IMR-90 (cell line): Measurements from ENCODE around the gene ELOVL1. TPM values are rescaled to one million over a fixed set of nuclear protein-coding genes. Genes with fewer than 3 reads are reported as not detected.
A peak's percentile ranks its signal among the peaks of the same experiment; 100 is the strongest.

Experiments used
- ATAC-seq: fragments of 200-7000 bp; cut with Tn5 transposase; 2 replicates; pipeline ENCODE4 v1.9.1; 2020; ENCODE audit warnings: low read depth, mild to moderate bottlenecking, moderate library complexity
- BruUV-seq: library from RNA; stranded (reverse); fragments of 400-500 nt; replicated peaks from 2 replicates; lab custom pipeline; 2021; lab: Mats Ljungman, UMichigan
- CTCF ChIA-PET: fragments of 300-600 bp; formaldehyde crosslinking; extraction: SDS; loops from one replicate; lab custom pipeline; 2021; ENCODE audit warnings: antibody characterized with exemption; lab: Yijun Ruan, JAX
- POLR2A ChIA-PET: fragments of 300-600 bp; sonication (Branson Sonifier 250); formaldehyde crosslinking; loops from one replicate; lab custom pipeline; 2022; ENCODE audit warnings: antibody characterized with exemption; ENCODE audit not compliant: unreplicated experiment; lab: Charles Lee
- DNase-seq: peaks from one replicate; pipeline ENCODE4 v3.0.0; 2013
- H2AFZ ChIP-seq: replicated peaks from 2 replicates; pipeline ENCODE3; 2013; ENCODE audit warnings: low read length, mild to moderate bottlenecking; ENCODE audit not compliant: poor library complexity
- H2AK5ac ChIP-seq: 2 replicates; pipeline ENCODE4 v1.6.1; 2013; ENCODE audit warnings: low read depth, low read length, inconsistent platforms
- H2AK9ac ChIP-seq: replicated peaks from 2 replicates; pipeline ENCODE3; 2013; ENCODE audit warnings: mild to moderate bottlenecking, low read depth, low read length, moderate library complexity; ENCODE audit not compliant: poor library complexity
- H2BK120ac ChIP-seq: 2 replicates; pipeline ENCODE4 v1.6.1; 2013; ENCODE audit warnings: low read depth, low read length, inconsistent platforms
- H2BK15ac ChIP-seq: 3 replicates; pipeline ENCODE4 v1.6.1; 2013; ENCODE audit warnings: low read depth, low read length, inconsistent platforms
- H2BK20ac ChIP-seq: 2 replicates; pipeline ENCODE4 v1.6.1; 2013; ENCODE audit warnings: low read depth, mild to moderate bottlenecking, inconsistent platforms, low read length, moderate library complexity
- H2BK5ac ChIP-seq: 2 replicates; pipeline ENCODE4 v1.6.1; 2013; ENCODE audit warnings: mild to moderate bottlenecking, low read depth, low read length, inconsistent platforms; ENCODE audit not compliant: poor library complexity, severe bottlenecking
- H3K14ac ChIP-seq: replicated peaks from 2 replicates; pipeline ENCODE4 v1.6.1; 2013; ENCODE audit warnings: low read depth, low read length, inconsistent platforms
- H3K18ac ChIP-seq: 2 replicates; pipeline ENCODE4 v1.6.1; 2013; ENCODE audit warnings: low read depth, low read length, control low read depth
- H3K23ac ChIP-seq: 2 replicates; pipeline ENCODE4 v1.6.1; 2013; ENCODE audit warnings: low read depth, low read length, inconsistent platforms
- H3K27ac ChIP-seq: 2 replicates; pipeline ENCODE4 v1.5.1; 2013; ENCODE audit warnings: mild to moderate bottlenecking, control low read depth, low read length; ENCODE audit not compliant: insufficient read depth
- H3K27me3 ChIP-seq: 2 replicates; pipeline ENCODE4 v1.6.1; 2013; ENCODE audit warnings: low read length; ENCODE audit not compliant: control insufficient read depth, insufficient read depth
- H3K36me3 ChIP-seq: 2 replicates; pipeline ENCODE4 v1.6.1; 2013; ENCODE audit warnings: low read length, mixed read lengths; ENCODE audit not compliant: control insufficient read depth, insufficient read depth
- H3K4ac ChIP-seq: 2 replicates; pipeline ENCODE4 v1.6.1; 2013; ENCODE audit warnings: low read depth, low read length, inconsistent platforms
- H3K4me1 ChIP-seq: 2 replicates; pipeline ENCODE4 v1.6.1; 2013; ENCODE audit warnings: low read length, mixed read lengths; ENCODE audit not compliant: control insufficient read depth, insufficient read depth
- H3K4me2 ChIP-seq: 2 replicates; pipeline ENCODE4 v1.6.1; 2013; ENCODE audit warnings: low read depth, mild to moderate bottlenecking, control low read depth, low read length, moderate library complexity
- H3K4me3 ChIP-seq: 2 replicates; pipeline ENCODE4 v1.5.1; 2013; ENCODE audit warnings: low read depth, mild to moderate bottlenecking, control low read depth, low read length, moderate library complexity; ENCODE audit not compliant: insufficient read depth
- H3K56ac ChIP-seq: 2 replicates; pipeline ENCODE4 v1.6.1; 2013; ENCODE audit warnings: low read length, inconsistent platforms; ENCODE audit not compliant: insufficient read depth; ENCODE audit errors: extremely low read depth
- H3K79me1 ChIP-seq, 2 experiments: 2 replicates each; pipeline ENCODE4 v1.6.1; 2013; ENCODE audit warnings: low read length in 2 of 2, inconsistent platforms in 1 of 2, low read depth in 1 of 2
- H3K9ac ChIP-seq: 2 replicates; pipeline ENCODE4 v1.6.1; 2013; ENCODE audit warnings: low read depth, low read length, control low read depth
- H3K9me1 ChIP-seq: 2 replicates; pipeline ENCODE4 v1.6.1; 2013; ENCODE audit warnings: low read length, inconsistent platforms; ENCODE audit not compliant: insufficient read depth
- H3K9me3 ChIP-seq: 2 replicates; pipeline ENCODE4 v1.6.1; 2013; ENCODE audit warnings: low read length; ENCODE audit not compliant: control insufficient read depth, insufficient read depth
- H4K20me1 ChIP-seq: 2 replicates; pipeline ENCODE4 v1.6.1; 2013; ENCODE audit warnings: low read length, inconsistent platforms; ENCODE audit not compliant: insufficient read depth
- H4K5ac ChIP-seq: 2 replicates; pipeline ENCODE4 v1.6.1; 2013; ENCODE audit warnings: mild to moderate bottlenecking, low read depth, low read length, control low read depth
- H4K8ac ChIP-seq, 2 experiments: 2 replicates each; pipeline ENCODE4 v1.6.1; 2013; ENCODE audit warnings: low read depth in 2 of 2, low read length in 2 of 2, control low read depth in 1 of 2, inconsistent platforms in 1 of 2
- H4K91ac ChIP-seq: 2 replicates; pipeline ENCODE4 v1.6.1; 2013; ENCODE audit warnings: low read depth, low read length, inconsistent platforms; ENCODE audit not compliant: insufficient read depth
- CHD1 ChIP-seq: IDR thresholded peaks from 2 replicates; pipeline ENCODE4 v1.6.1; 2012; ENCODE audit warnings: low read depth, low read length, improper control_type of control experiment
- FOS ChIP-seq: fragments of 150-350 bp; IDR thresholded peaks from 2 replicates; pipeline ENCODE4 v1.6.1; 2016; ENCODE audit warnings: low read depth, low read length
- MAZ ChIP-seq: IDR thresholded peaks from 2 replicates; pipeline ENCODE4 v1.6.1; 2012; ENCODE audit warnings: low read depth, mild to moderate bottlenecking, low read length, improper control_type of control experiment, moderate library complexity, borderline replicate concordance
- SMC3 ChIP-seq: fragments of 150-350 bp; IDR thresholded peaks from 2 replicates; pipeline ENCODE4 v1.6.1; 2016; ENCODE audit warnings: low read depth, mild to moderate bottlenecking, antibody characterized with exemption, low read length, moderate library complexity
- WGBS, 2 experiments: methylation state at CpG; one replicate each; pipeline versions ENCODE4 v1.1.5 to v1.1.7; 2013; ENCODE audit warnings: missing lambda C conversion rate in 2 of 2; ENCODE audit not compliant: insufficient read length in 1 of 2; ENCODE audit errors: extremely low coverage in 2 of 2; 5-methylcytosine and 5-hydroxymethylcytosine counted together
- dilution Hi-C: fragments of 300-500 bp; cut with HindIII; formaldehyde crosslinking; loops from one replicate; pipeline ENCODE4 v1.14.3; 2018; ENCODE audit warnings: low sequenced_read_pairs; ENCODE audit not compliant: unreplicated experiment
- in situ Hi-C: fragments of 300-500 bp; cut with MboI; formaldehyde crosslinking; loops from 3 replicates; pipeline ENCODE4 v1.14.3; 2019; ENCODE audit warnings: low sequenced_read_pairs, inconsistent platforms, mixed read lengths
- intact Hi-C: fragments of 100-400 bp; cut with micrococcal nuclease; formaldehyde crosslinking; loops from 2 replicates; pipeline ENCODE4 v1.10.0; 2022
- polyA plus RNA-seq, 3 experiments: library from polyadenylated mRNA; depleted of rRNA; stranded (reverse); fragments of >200 nt; gene quantifications; 2 replicates each; pipeline ENCODE4 v1.2.3, GENCODE V29; 2012; ENCODE audit warnings: low replicate concordance in 1 of 3
- total RNA-seq: library from RNA; depleted of rRNA; stranded (reverse); fragments of >200 nt; gene quantifications from 2 replicates; pipeline ENCODE4 v1.2.3, GENCODE V29; 2012

ELOVL1 gene
- total and polyA plus RNA-seq, 2 of the 4 experiments (the other 2 are of a cell fraction), result 88.9 to 211 TPM

- CTCF ChIA-PET, result no interaction called here
Measured at GRCh38 chr1:43363935-43364525, 3.8 kb downstream of the ELOVL1 start.

More at GRCh38 chr1:43363935-43364525, 3.8 kb downstream of the ELOVL1 start:
- H3K4ac ChIP-seq, result no peak overlapping the region
- peaks cover 19% of the 10 kb centered on the region; the same call in 1 of the 2 replicates for H3K9me1 ChIP-seq
- no peak overlapping the region for H2BK5ac ChIP-seq
- H4K8ac ChIP-seq, result no peak overlapping the region
- H3K4me2 ChIP-seq, result no peak overlapping the region
- H2AFZ ChIP-seq, result no peak overlapping the region
- BruUV-seq, result TSS peak; percentile 88
- TF ChIP-seq FOS (no peak), MAZ (no peak), CHD1 (no peak), SMC3 (no peak)
- peaks cover 33% of the 10 kb centered on the region for H4K20me1 ChIP-seq
- no peak overlapping the region for H3K14ac ChIP-seq
- no peak overlapping the region for H4K5ac ChIP-seq
- peaks cover 23 to 75% of the 10 kb centered on the region in 2 experiments for H3K79me1 ChIP-seq
- 67% methylated on average over 3 of the region's 5 CpGs; no CpG with 5 or more reads in 1 of the 2 experiments for WGBS, 2 experiments
- in situ Hi-C loops, result no loop called here
- peaks cover 47% of the 10 kb centered on the region for H3K36me3 ChIP-seq
- no peaks in the 10 kb centered on the region for H3K9me3 ChIP-seq
- POLR2A ChIA-PET, result no interaction called here
- peaks cover 15% of the 10 kb centered on the region for H3K4me1 ChIP-seq
- DNase-seq (no peak), ATAC-seq (no peak)
- no peaks in the 10 kb centered on the region for H3K27me3 ChIP-seq
- H3K27ac ChIP-seq, result no peak overlapping the region
- dilution Hi-C loops, result no loop called here
- no peak overlapping the region for H3K9ac ChIP-seq
- H2BK20ac ChIP-seq, result no peak overlapping the region
- H3K23ac ChIP-seq, result no peak overlapping the region
- no peak overlapping the region for H2BK15ac ChIP-seq
- no peak overlapping the region for H4K91ac ChIP-seq
- H2AK5ac ChIP-seq, result no peak overlapping the region
- H2BK120ac ChIP-seq, result no peak overlapping the region
- intact Hi-C loops, result no loop called here
- H3K18ac ChIP-seq, result no peak overlapping the region
- H3K56ac ChIP-seq, result no peak overlapping the region
- no peak overlapping the region for H2AK9ac ChIP-seq
- no peak overlapping the region for H3K4me3 ChIP-seq
